Breast epithelium (tissue), 4 donors: Measurements from ENCODE around the gene SCO1. TPM values are rescaled to one million over a fixed set of nuclear protein-coding genes. Genes with fewer than 3 reads are reported as not detected.

Source experiments
- DNase-seq, 2 donors: peaks; one replicate each; pipeline ENCODE4 v3.0.0-alpha.2; 2019; ENCODE audit warnings: low spot score in 2 of 2
- H3K27ac ChIP-seq, 2 donors: fragments of 200-600 bp; sonication (generic) in 1 of 2; one replicate each; pipeline ENCODE4 v1.5.1; 2016 to 2019; ENCODE audit warnings: mild to moderate bottlenecking in 1 of 2
- H3K27me3 ChIP-seq, 2 donors: fragments of 200-600 bp; sonication (generic) in 1 of 2; one replicate each; pipeline versions ENCODE4 v1.5.1 to v1.6.0; 2017 to 2019; ENCODE audit warnings: control low read depth in 1 of 2, mild to moderate bottlenecking in 1 of 2
- H3K36me3 ChIP-seq: fragments of 200-600 bp; one replicate; pipeline ENCODE4 v1.5.1; 2019
- H3K4me1 ChIP-seq, 2 donors: fragments of 200-600 bp; sonication (generic); one replicate each; pipeline ENCODE4 v1.5.1; 2016 to 2019; ENCODE audit warnings: control low read depth in 1 of 2
- H3K4me3 ChIP-seq, 3 donors: fragments of 200-600 bp; sonication (generic); 1 replicate in 2 of 3; 2 replicates in 1 of 3; pipeline ENCODE4 v1.5.1; 2016 to 2019; ENCODE audit warnings: mild to moderate bottlenecking in 3 of 3, moderate library complexity in 2 of 3
- H3K9me3 ChIP-seq, 2 donors: fragments of 200-600 bp; sonication (generic) in 1 of 2; one replicate each; pipeline ENCODE4 v1.5.1; 2016 to 2019; ENCODE audit warnings: control low read depth in 1 of 2
- CTCF ChIP-seq, 3 donors: fragments of 450-650 bp; IDR thresholded peaks; one replicate each; pipeline ENCODE4 v1.5.1; 2016 to 2017; ENCODE audit warnings: antibody characterized with exemption in 3 of 3, mild to moderate bottlenecking in 3 of 3, moderate library complexity in 3 of 3
- POLR2A ChIP-seq: fragments of 450-650 bp; IDR thresholded peaks from one replicate; pipeline ENCODE4 v1.6.1; 2016; ENCODE audit warnings: antibody characterized with exemption, mild to moderate bottlenecking, moderate library complexity
- POLR2AphosphoS5 ChIP-seq, 3 donors: sonication (generic); formaldehyde crosslinking; IDR thresholded peaks; one replicate each; pipeline ENCODE4 v1.6.1; 2017; ENCODE audit warnings: antibody characterized with exemption in 3 of 3
- intact Hi-C: fragments of 100-400 bp; cut with DNase I; formaldehyde crosslinking; loops from one replicate; pipeline ENCODE4 v1.15.1; 2023; ENCODE audit warnings: low total_unique reads
- total RNA-seq, 3 donors: library from RNA; depleted of rRNA; stranded (reverse); fragments of >200 nt; gene quantifications; one replicate each; pipeline ENCODE4 v1.1.0, GENCODE V29; 2016

The SCO1 gene
- total RNA-seq, 3 donors from 2014 or later: 17.6 to 22.3 (median 19.3) TPM

GRCh38 chr17:10713318-10713717, 16.0 kb upstream of the SCO1 start:
- Histone ChIP-seq H3K36me3 (no peaks in the 10 kb centered on the region), H3K4me1 (no peaks in the 10 kb centered on the region), H3K27ac (no peak overlapping the region), H3K4me3 (no peak overlapping the region), H3K9me3 (no peaks in the 10 kb centered on the region), H3K27me3 (no peaks in the 10 kb centered on the region)
- no peak for TF ChIP-seq POLR2AphosphoS5 (IDR thresholded peaks at IDR 0.05)
- TF ChIP-seq CTCF (IDR thresholded peaks at IDR 0.05): no peak
- no peak for TF ChIP-seq POLR2A
- intact Hi-C loops: no loop called here
- no peak for DNase-seq

GRCh38 chr17:10705727-10706126, 8.4 kb upstream of the SCO1 start:
- H3K36me3 ChIP-seq: no peaks in the 10 kb centered on the region
- no peak for TF ChIP-seq CTCF (IDR thresholded peaks at IDR 0.05)
- intact Hi-C loops: no loop called here

GRCh38 chr17:10702574-10702973, 5.2 kb upstream of the SCO1 start:
- intact Hi-C loops: no loop called here

More at GRCh38 chr17:10705727-10706126, 8.4 kb upstream of the SCO1 start:
- no peak for DNase-seq
- Histone ChIP-seq H3K27ac (no peak overlapping the region), H3K4me1 (no peaks in the 10 kb centered on the region), H3K27me3 (no peaks in the 10 kb centered on the region), H3K4me3 (no peak overlapping the region), H3K9me3 (no peaks in the 10 kb centered on the region)

GRCh38 chr17:10699856-10700255, 2.5 kb upstream of the SCO1 start:
- intact Hi-C loops: no loop called here
- no peak overlapping the region for H3K4me3 ChIP-seq

More at GRCh38 chr17:10702574-10702973, 5.2 kb upstream of the SCO1 start:
- H3K4me1 ChIP-seq: no peaks in the 10 kb centered on the region
- DNase-seq: no peak
- H3K4me3 ChIP-seq: no peak overlapping the region
- no peaks in the 10 kb centered on the region for H3K27me3 ChIP-seq
- TF ChIP-seq CTCF (IDR thresholded peaks at IDR 0.05) (no peak), POLR2A (no peak), POLR2AphosphoS5 (IDR thresholded peaks at IDR 0.05) (no peak)
- H3K9me3 ChIP-seq: no peaks in the 10 kb centered on the region
- no peaks in the 10 kb centered on the region for H3K36me3 ChIP-seq
- H3K27ac ChIP-seq: no peak overlapping the region

More at GRCh38 chr17:10699856-10700255, 2.5 kb upstream of the SCO1 start:
- Histone ChIP-seq H3K36me3 (no peaks in the 10 kb centered on the region), H3K27ac (no peak overlapping the region), H3K27me3 (no peaks in the 10 kb centered on the region), H3K4me1 (no peaks in the 10 kb centered on the region), H3K9me3 (no peaks in the 10 kb centered on the region)
- no peak for DNase-seq
- no peak for TF ChIP-seq CTCF (IDR thresholded peaks at IDR 0.05)
